ENCODE measurements around the gene HS3ST3B1.

- TF ChIP-seq CTCF (tag by site-specific recombination; IDR thresholded peaks at IDR 0.05) (no peak), AEBP2 (tag by site-specific recombination; IDR thresholded peaks at IDR 0.05; ENCODE audit: borderline replicate concordance) (no peak), YY1 (tag by site-specific recombination; IDR thresholded peaks at IDR 0.05) (no peak)
Observed at GRCh38 chr17:14306596-14306995, 5.7 kb downstream of the HS3ST3B1 start.
